Activated T-helper 2 cell treated with anti-CD3 and anti-CD28 coated beads, Interferon-gamma antibody, Interleukin-2, Interleukin-4, amounts not matched to agents 10 μg/mL and 5 μg/mL and 100 μg/mL, durations not matched to agents 14 hours and 24 hours and 36 hours (primary cell): Measurements from ENCODE around the gene PIP5K1B. TPM values are rescaled to one million over a fixed set of nuclear protein-coding genes. Genes with fewer than 3 reads are reported as not detected.
"Not testable (repeated sequence)": the region's sequence is repeated elsewhere in the genome, so short reads cannot be mapped to it uniquely, and the experiment has no call there.

Source experiments
- DNase-seq: peaks from one replicate; pipeline ENCODE4 v3.0.0; 2021; ENCODE audit warnings: low spot score
- H3K27ac Mint-ChIP-seq: one replicate; pipeline ENCODE4 v1.8.0; 2021; ENCODE audit warnings: mixed read lengths
- H3K27me3 Mint-ChIP-seq: one replicate; pipeline ENCODE4 v1.8.0; 2021; ENCODE audit warnings: low read depth, mixed read lengths
- H3K36me3 Mint-ChIP-seq: one replicate; pipeline ENCODE4 v1.8.0; 2021; ENCODE audit warnings: low read depth, mixed read lengths
- H3K4me1 Mint-ChIP-seq: one replicate; pipeline ENCODE4 v1.8.0; 2021; ENCODE audit warnings: low read depth, mixed read lengths
- H3K4me3 Mint-ChIP-seq: one replicate; pipeline ENCODE4 v1.8.0; 2021; ENCODE audit warnings: low read depth, mild to moderate bottlenecking, moderate library complexity, mixed read lengths
- H3K9me3 Mint-ChIP-seq: one replicate; pipeline ENCODE4 v1.8.0; 2021; ENCODE audit warnings: mixed read lengths
- intact Hi-C: fragments of 100-400 bp; cut with micrococcal nuclease; formaldehyde crosslinking; loops from one replicate; pipeline ENCODE4 v1.15.1; 2023
- total RNA-seq: library from RNA; stranded (reverse); gene quantifications from 2 replicates; pipeline ENCODE4 v1.2.3, GENCODE V29; 2022

PIP5K1B gene
- total RNA-seq, 1 donor from 2014 or later = 76.2 TPM

DNA sequence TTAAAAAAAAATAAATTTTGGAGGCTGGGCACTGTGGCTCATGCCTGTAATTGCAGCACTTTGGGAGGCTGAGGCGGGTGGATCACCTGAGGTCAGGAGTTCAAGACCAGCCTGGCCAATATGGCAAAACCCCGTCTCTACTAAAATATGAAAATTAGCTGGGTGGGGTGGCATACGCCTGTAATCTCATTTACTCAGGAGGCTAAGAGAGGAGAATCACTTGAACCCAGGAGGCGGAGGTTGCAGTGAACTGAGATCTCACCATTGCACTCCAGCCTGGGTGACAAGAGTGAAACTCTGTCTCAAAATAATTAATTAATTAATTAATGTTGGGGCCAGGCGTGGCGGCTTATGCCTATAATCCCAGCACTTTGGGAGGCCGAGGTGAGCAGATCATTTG lies 281.9 kb downstream of the PIP5K1B start:
- intact Hi-C loops, H3K27ac Mint-ChIP-seq, H3K4me3 Mint-ChIP-seq, H3K9me3 Mint-ChIP-seq, DNase-seq, H3K27me3 Mint-ChIP-seq: not testable (repeated sequence)
- peaks cover 29% of the 10 kb centered on the region for H3K36me3 Mint-ChIP-seq
- peaks cover 35% of the 10 kb centered on the region for H3K4me1 Mint-ChIP-seq

DNA sequence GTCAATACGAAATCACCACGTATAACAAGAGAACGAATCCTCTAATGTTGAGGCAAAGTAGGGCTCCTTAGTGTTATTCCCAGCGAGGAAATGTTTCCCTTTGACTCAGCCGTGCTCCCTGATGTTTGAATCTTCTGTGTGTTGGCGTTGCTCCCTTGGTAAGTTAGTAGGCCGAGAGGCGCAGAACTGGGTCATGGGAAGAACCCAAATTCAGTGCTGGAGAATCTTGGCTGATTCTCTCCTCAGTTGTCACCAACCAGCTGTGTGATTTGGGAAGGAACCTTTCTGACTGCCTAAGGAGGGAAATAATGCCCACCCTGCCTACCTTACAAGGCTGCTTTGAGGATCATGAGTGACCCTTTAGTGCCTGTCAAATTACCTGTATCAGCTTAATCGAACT lies 286.4 kb downstream of the PIP5K1B start:
- Mint-ChIP-seq H3K4me1 (peaks cover 9% of the 10 kb centered on the region), H3K4me3 (no peak overlapping the region), H3K36me3 (peaks cover 39% of the 10 kb centered on the region), H3K27me3 (no peaks in the 10 kb centered on the region), H3K27ac (no peak overlapping the region), H3K9me3 (no peaks in the 10 kb centered on the region)
- DNase-seq = no peak
- intact Hi-C loops = no loop called here

DNA sequence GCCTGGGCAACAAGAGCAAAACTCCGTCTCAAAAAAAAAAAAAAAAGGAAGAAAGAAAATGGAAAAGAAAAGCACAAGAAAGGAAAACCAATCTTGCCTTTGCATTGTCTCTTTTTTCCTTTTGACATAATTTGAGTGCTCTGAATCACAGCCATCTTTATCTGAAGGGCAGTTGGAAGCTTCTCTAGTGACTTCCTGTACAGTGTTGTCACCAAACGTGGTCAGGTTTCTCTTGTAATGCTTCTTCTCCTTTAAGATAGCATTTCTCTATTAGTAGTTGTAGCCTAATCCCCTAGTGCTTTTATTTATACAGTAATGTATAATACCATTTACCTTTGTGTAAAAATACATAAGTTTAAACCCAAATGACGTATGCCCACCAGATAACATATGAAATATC lies 290.7 kb downstream of the PIP5K1B start:
- Mint-ChIP-seq H3K36me3 (peaks cover 63% of the 10 kb centered on the region), H3K4me3 (no peak overlapping the region), H3K27me3 (no peaks in the 10 kb centered on the region), H3K27ac (peak overlapping the region; percentile 68), H3K9me3 (no peaks in the 10 kb centered on the region), H3K4me1 (peaks cover 34% of the 10 kb centered on the region)
- intact Hi-C loops = loop anchor here (5.0 kb wide), 5 partner anchors 53 to 343 kb away; no protein-coding TSS in a partner anchor
- DNase-seq = no peak

DNA sequence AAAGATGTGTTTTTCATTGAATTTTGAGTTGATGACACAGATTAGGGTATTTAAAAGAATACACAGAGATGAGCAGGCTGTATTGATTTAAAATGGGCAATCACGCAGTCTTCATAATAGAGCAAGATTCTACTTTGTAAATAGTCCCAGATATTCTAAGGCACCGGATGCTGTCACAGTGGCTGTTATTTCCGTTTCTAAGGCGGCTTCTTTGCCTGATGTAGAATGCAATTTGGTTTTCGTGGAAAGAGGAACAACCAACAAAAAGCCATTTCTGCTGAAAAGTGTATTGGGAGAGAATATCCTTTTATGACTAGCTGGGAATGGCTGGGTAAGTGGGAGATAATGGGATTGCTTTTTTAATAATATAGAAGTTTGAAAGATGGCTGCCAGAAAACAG lies 291.4 kb downstream of the PIP5K1B start:
- H3K27me3 Mint-ChIP-seq = no peaks in the 10 kb centered on the region
- H3K36me3 Mint-ChIP-seq = peaks cover 56% of the 10 kb centered on the region
- DNase-seq = no peak
- H3K4me3 Mint-ChIP-seq = peak overlapping the region; percentile 32
- peak overlapping the region; percentile 68 for H3K27ac Mint-ChIP-seq
- H3K9me3 Mint-ChIP-seq = no peaks in the 10 kb centered on the region
- peaks cover 38% of the 10 kb centered on the region for H3K4me1 Mint-ChIP-seq
- intact Hi-C loops = loop anchor here (5.0 kb wide), 5 partner anchors 54 to 344 kb away; no protein-coding TSS in a partner anchor

DNA sequence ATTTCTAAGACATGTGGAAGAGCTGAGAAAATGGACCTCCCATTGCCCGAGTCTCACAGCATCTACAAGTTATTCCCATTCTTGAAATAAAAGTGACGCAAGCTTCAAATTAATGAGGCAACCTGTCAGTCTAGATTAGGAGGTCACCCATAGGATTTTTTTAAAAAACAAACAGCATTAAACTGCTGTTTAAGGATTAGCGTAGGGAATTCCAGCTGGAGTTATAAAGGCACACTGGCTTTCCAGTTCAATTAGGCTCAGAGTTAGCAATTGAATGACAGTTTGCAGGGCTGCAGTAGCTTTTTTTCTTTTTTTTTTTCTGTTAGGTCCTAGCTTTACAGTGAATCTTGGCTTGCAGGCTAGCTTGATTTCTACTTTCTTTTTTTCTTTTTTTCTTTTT lies 292.6 kb downstream of the PIP5K1B start:
- intact Hi-C loops = loop anchor here (2.0 to 5.0 kb wide), 7 partner anchors 29 to 345 kb away; no protein-coding TSS in a partner anchor
- H3K9me3 Mint-ChIP-seq = no peaks in the 10 kb centered on the region
- DNase-seq = no peak
- peaks cover 53% of the 10 kb centered on the region for H3K36me3 Mint-ChIP-seq
- no peak overlapping the region for H3K4me3 Mint-ChIP-seq
- H3K27me3 Mint-ChIP-seq = no peaks in the 10 kb centered on the region
- peaks cover 39% of the 10 kb centered on the region for H3K4me1 Mint-ChIP-seq
- no peak overlapping the region for H3K27ac Mint-ChIP-seq

DNA sequence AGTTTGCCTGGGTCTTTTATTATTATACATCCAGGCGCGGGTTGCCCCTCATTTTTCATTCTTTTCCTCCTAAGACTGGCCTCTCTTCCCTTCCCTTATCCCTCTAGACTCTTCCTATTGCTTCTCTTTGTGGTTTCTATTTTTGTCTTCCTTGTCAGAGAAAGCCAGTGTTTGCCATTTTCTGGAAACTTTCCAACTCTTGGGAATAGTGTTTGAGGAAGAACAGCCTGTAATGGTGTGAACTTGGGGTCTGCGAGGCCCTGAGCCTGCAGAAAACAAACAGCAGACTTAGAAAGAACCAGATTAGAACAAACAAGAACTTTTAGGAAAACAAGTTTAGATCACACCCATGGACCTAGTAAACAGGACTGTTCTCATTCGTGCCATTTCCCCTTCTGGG lies 293.3 kb downstream of the PIP5K1B start:
- intact Hi-C loops = loop anchor here (2.0 to 5.0 kb wide), 7 partner anchors 28 to 346 kb away; no protein-coding TSS in a partner anchor
- Mint-ChIP-seq H3K4me1 (peaks cover 40% of the 10 kb centered on the region), H3K27ac (peak overlapping the region; percentile 61), H3K4me3 (no peak overlapping the region), H3K36me3 (peaks cover 48% of the 10 kb centered on the region), H3K9me3 (no peaks in the 10 kb centered on the region), H3K27me3 (no peaks in the 10 kb centered on the region)
- no peak for DNase-seq

DNA sequence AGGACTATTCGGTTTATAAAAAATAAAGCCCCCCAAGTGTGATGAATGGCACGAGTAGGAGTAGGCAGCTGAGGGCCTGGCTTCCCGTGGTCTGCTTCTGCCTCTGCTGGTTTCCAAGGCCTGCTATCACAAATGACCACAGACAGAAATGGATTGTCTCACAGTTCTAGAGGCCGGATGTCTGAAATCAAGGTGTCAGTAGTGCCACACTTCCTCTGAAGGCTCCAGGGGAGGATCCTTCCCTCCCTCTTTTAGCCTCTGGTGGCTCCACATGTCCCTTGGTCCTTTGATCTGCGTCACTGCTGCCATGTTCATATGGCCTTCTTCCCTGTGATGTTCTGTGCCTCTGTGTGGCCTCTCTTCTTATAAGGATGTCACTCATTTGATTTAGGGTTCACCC lies 293.8 kb downstream of the PIP5K1B start:
- no peak for DNase-seq
- Mint-ChIP-seq H3K4me1 (peaks cover 40% of the 10 kb centered on the region), H3K27ac (peak overlapping the region; percentile 44), H3K9me3 (no peaks in the 10 kb centered on the region), H3K4me3 (no peak overlapping the region), H3K36me3 (peaks cover 45% of the 10 kb centered on the region), H3K27me3 (no peaks in the 10 kb centered on the region)
- intact Hi-C loops = loop anchor here (1.0 to 5.0 kb wide), 8 partner anchors 28 to 415 kb away; no protein-coding TSS in a partner anchor

DNA sequence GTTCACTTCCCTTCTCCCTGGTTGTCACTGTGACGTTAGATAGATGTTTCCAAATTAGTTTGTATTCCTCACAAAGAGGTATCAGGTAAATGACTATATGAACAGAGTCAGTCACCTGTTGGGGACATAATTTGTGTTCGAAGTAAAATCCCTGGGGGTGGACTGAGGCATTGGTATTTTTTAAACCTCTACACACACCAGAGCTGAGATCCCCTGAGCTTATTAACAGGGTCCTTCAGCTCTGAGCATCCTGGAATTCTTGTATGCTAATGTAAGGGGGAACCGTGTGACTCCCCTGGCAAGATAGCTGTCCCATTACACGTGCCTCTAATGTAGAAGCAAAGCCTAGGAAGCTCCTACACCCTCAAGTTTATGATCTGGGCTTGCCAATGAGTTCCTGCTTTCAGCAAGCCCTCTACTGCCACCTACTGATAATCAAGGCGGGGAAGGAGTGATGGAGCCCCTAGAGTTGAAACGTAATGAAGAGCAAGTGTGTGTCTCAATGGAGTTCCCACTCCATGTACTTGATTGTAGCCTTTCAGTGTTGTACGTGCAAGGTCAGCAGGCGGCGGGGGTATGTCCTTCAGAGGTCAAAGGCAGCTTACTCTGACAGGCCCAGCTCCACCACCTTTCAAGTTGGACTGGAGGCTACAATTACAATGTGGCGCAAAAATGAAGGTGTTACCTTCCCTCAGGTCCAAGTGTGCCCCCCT lies 294.5 kb downstream of the PIP5K1B start:
- H3K36me3 Mint-ChIP-seq = peaks cover 44% of the 10 kb centered on the region
- peaks cover 42% of the 10 kb centered on the region for H3K4me1 Mint-ChIP-seq
- H3K4me3 Mint-ChIP-seq = no peak overlapping the region
- peak overlapping the region; percentile 64 for H3K27ac Mint-ChIP-seq
- H3K27me3 Mint-ChIP-seq = no peaks in the 10 kb centered on the region
- no peaks in the 10 kb centered on the region for H3K9me3 Mint-ChIP-seq
- DNase-seq = peak; percentile 65
- intact Hi-C loops = loop anchor here (1.0 to 5.0 kb wide), 8 partner anchors 27 to 415 kb away; no protein-coding TSS in a partner anchor

DNA sequence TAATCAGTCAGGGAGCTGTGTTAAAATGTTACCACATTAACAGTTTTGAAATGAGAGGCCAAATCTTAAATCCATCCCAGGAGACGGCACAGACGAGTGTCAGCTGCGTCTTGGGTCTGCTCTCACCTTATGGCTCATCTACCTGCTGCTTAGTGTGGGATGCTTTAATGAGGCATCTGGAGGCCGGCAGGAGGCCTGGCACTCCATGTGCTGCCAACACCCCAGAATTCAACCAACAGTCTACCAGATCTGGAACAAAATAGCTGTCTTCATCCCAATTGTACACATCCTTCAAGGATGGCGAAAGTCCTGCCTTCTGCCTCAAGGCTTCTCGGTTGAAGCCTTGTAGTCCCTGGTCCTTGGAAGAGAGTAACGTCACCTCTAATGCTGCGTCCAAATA lies 296.9 kb downstream of the PIP5K1B start:
- intact Hi-C loops = no loop called here
- Mint-ChIP-seq H3K36me3 (peaks cover 25% of the 10 kb centered on the region), H3K4me3 (no peak overlapping the region), H3K4me1 (peaks cover 32% of the 10 kb centered on the region), H3K27ac (no peak overlapping the region), H3K9me3 (no peaks in the 10 kb centered on the region), H3K27me3 (no peaks in the 10 kb centered on the region)
- no peak for DNase-seq

DNA sequence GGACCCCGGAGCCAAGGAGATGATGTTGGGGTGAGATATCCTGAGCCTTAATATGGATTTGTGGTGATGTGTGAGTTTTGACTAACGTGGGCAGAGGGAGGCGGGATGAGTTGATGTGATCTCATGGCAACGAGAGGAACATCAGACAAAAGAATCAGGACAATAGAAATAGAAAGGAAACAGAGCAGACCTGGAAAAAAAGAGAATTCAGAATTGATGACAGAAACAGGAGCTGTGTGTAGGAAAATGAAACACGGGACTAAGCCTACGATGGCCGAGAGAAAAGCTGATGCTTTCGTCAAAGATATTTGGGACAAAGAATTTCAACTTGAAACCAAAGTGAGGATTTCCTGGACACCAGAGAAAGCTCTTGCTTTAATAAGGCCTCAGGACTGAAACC lies 298.0 kb downstream of the PIP5K1B start:
- H3K4me3 Mint-ChIP-seq = no peak overlapping the region
- DNase-seq = no peak
- intact Hi-C loops = no loop called here
- H3K27me3 Mint-ChIP-seq = no peaks in the 10 kb centered on the region
- no peak overlapping the region for H3K27ac Mint-ChIP-seq
- peaks cover 28% of the 10 kb centered on the region for H3K4me1 Mint-ChIP-seq
- peaks cover 22% of the 10 kb centered on the region for H3K36me3 Mint-ChIP-seq
- no peaks in the 10 kb centered on the region for H3K9me3 Mint-ChIP-seq

DNA sequence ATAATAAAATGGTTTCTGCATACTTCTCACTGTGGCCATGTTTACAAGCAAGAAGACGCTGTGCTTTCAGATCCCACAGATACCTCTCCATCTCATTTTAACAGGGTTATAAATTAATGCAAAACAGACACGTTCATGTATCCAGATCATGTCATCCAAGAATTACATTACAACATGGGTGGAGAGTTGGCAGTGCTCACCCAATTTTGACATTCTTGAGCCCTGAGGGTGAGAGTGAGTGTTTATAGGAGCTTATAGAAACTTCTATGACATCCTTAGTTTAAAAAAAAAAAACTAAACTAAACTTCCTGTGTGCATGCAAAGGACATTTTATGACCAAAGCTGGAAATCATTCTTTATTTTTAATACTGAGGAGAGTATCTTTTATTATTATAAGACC lies 299.8 kb downstream of the PIP5K1B start:
- Mint-ChIP-seq H3K36me3 (peaks cover 14% of the 10 kb centered on the region), H3K27ac (no peak overlapping the region), H3K4me1 (peaks cover 12% of the 10 kb centered on the region), H3K9me3 (no peaks in the 10 kb centered on the region), H3K27me3 (peaks cover 2% of the 10 kb centered on the region), H3K4me3 (no peak overlapping the region)
- intact Hi-C loops = no loop called here
- DNase-seq = no peak

DNA sequence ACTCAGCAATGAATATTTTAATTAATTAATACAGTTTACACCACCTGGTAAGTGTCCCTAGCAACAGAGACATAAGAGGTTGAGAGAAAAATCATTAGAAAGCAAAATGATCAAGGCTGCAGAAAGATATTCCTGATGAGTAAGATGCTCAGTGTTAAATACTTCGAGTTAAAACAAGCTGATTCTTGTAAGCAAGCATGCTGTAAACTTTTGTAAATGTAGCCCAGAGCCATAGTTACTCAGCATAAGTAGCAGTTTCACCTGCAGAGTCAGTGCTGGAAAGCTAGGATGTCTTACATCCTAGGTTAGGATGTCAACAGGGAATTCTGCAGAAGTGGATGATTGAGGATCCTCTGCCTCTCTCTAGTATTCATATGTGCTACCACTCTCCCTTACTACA lies 304.7 kb downstream of the PIP5K1B start:
- Mint-ChIP-seq H3K4me3 (no peak overlapping the region), H3K36me3 (peaks cover 9% of the 10 kb centered on the region), H3K27me3 (peaks cover 8% of the 10 kb centered on the region), H3K27ac (no peak overlapping the region), H3K9me3 (no peaks in the 10 kb centered on the region), H3K4me1 (peaks cover 15% of the 10 kb centered on the region)
- DNase-seq = no peak
- intact Hi-C loops = no loop called here

DNA sequence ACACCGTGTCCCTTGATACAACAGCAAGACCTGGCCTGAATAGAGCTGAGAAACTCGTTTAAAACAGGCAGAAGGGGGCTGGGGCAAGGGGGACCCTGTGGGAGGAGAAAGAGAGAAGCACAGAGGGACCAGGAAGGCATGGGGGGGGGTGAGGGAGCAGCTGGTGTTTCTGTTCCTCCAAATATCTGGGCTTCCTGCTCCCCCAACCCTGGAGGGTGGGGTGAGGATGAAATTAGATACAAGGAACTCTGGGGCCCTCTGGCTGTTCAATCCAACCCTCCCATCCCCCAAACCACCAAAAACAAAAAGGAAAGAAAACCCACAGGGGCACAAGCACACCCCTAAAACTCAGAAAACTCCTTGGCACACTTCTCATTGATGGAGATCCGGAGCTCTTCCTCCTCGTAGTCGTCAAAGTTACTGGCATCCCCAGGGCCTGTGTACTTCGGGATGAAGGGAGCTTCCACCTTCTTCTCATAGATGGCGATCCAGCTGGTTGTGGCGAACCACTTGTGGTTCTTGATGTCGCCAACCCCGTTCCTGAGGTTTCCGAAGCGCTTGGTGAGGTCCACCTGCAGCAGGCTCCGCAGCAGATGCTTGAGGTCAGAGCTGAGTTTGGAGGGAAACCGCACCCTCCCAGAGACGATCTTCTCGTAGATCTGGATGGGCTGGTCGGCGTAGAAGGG lies 307.8 kb downstream of the PIP5K1B start:
- Mint-ChIP-seq H3K27ac (no peak overlapping the region), H3K9me3 (no peaks in the 10 kb centered on the region), H3K4me1 (peaks cover 14% of the 10 kb centered on the region), H3K36me3 (peaks cover 8% of the 10 kb centered on the region), H3K27me3 (peaks cover 10% of the 10 kb centered on the region), H3K4me3 (no peak overlapping the region)
- intact Hi-C loops = no loop called here
- DNase-seq = no peak
